Measurements from ENCODE around the gene PEX5L. TPM values are rescaled to one million over a fixed set of nuclear protein-coding genes. Genes with fewer than 3 reads are reported as not detected.

The PEX5L gene
- total RNA-seq, 1 experiment from 2014 or later, result not detected

DNA sequence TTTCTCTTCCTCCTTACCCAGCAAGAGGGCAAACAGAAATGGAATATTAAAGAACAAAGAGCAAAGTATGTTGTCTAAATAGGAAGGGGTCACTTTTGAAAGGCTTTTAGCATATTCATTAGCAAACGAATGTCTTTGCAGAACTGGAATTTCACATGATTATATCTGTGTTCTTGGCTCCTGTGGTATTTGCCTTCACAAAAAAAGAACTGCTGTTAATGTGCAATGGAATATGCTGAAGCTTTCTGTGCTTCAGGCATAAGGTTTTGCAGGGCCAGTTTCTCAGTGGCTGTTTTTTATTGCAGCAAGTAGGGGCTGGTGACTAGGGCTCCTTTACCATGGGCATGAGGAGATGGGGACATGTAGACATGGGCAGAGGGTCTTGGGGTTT is 210.5 kb downstream of the PEX5L start:
- ATAC-seq (no peak), DNase-seq (ENCODE audit: low read depth, low spot score) (no peak)
- no peaks in the 10 kb centered on the region for H4K20me1 ChIP-seq (ENCODE audit: insufficient read depth)
- no TSS peak for BruUV-seq (replicated peaks)
- H2AFZ ChIP-seq (ENCODE audit: low read depth, low read length, poor library complexity, severe bottlenecking), result no peak overlapping the region
- H3K27me3 ChIP-seq (ENCODE audit: insufficient read depth, low read length), result peaks cover 12% of the 10 kb centered on the region; the same call in 1 of the 2 replicates
- H3K79me2 ChIP-seq (ENCODE audit: insufficient read depth, low read length), result no peaks in the 10 kb centered on the region
- no peak for TF ChIP-seq TCF7L2 (IDR thresholded peaks at IDR 0.05; ENCODE audit: borderline replicate concordance, extremely low read depth, insufficient read depth, insufficient read length)
- intact Hi-C loops (cut with micrococcal nuclease), result no loop called here
- no peaks in the 10 kb centered on the region for H3K9me3 ChIP-seq (ENCODE audit: control insufficient read depth in 1 of 2, insufficient read depth in 1 of 2, low read depth in 1 of 2, low read length in 2 of 2)
- no peak overlapping the region for H3K27ac ChIP-seq (ENCODE audit: low read depth, low read length)
- ChIA-PET POLR2A (no interaction called here), RAD21 (ENCODE audit: low non-redundant PET in 1 of 2, low total read pairs in 2 of 2, uncharacterized antibody in 2 of 2, unreplicated experiment in 2 of 2) (no interaction called here), CTCF (no interaction called here)
- no peak overlapping the region for H3K9ac ChIP-seq (ENCODE audit: low read length)
- no peaks in the 10 kb centered on the region for H3K36me3 ChIP-seq (ENCODE audit: control insufficient read depth in 1 of 2, insufficient read depth in 2 of 2, low read length in 2 of 2)
- H3K4me1 ChIP-seq (ENCODE audit: control insufficient read depth in 1 of 2, insufficient read depth in 2 of 2, low read length in 2 of 2), result no peaks in the 10 kb centered on the region
- no peak overlapping the region for H3K4me3 ChIP-seq (replicated peaks in 1 of 2; ENCODE audit: low read depth in 1 of 2, low read length in 2 of 2)
- no peaks in the 10 kb centered on the region for H3K9me2 ChIP-seq (ENCODE audit: insufficient read depth)
- no peak overlapping the region for H3K4me2 ChIP-seq (ENCODE audit: low read length)

DNA sequence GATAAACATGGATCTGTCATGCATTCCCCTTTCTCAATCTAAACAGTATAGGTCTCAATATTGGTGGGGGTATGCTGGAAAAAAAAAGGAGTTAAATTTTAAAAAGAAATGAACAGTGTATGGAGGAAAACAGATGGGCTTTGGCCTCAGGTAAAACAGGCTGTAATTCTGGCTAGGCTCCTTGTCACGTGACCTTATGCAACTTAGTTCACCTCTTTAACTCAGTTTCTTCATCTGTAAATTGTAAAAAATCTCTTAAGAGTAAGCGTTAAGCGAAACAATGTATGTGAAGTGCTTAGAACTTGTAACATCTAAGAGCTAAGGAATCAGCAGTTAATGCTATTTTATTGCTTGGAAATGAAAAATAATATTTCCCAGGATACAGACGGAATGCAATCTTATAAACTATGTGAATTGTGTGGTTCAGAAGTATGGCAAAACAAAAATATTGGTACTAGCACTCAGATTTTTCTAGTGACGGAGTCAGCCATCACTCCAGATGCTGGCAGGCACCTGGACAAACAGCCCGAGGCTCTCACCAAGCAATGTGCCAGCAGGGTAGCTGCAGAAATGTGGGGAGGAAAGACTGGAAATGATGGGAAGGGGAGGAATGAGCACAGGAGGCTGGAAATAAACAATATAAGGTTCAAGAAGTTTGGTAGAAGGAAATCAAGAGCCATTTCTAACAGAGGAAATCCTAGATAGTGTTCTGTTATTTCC is 211.1 kb downstream of the PEX5L start:
- no peaks in the 10 kb centered on the region for H3K4me1 ChIP-seq (ENCODE audit: control insufficient read depth in 1 of 2, insufficient read depth in 2 of 2, low read length in 2 of 2)
- no peaks in the 10 kb centered on the region for H3K36me3 ChIP-seq (ENCODE audit: control insufficient read depth in 1 of 2, insufficient read depth in 2 of 2, low read length in 2 of 2)
- no TSS peak for BruUV-seq (replicated peaks)
- no peak overlapping the region for H3K4me3 ChIP-seq (replicated peaks in 1 of 2; ENCODE audit: low read depth in 1 of 2, low read length in 2 of 2)
- ATAC-seq (no peak), DNase-seq (ENCODE audit: low read depth, low spot score) (no peak)
- no peaks in the 10 kb centered on the region for H3K79me2 ChIP-seq (ENCODE audit: insufficient read depth, low read length)
- no peaks in the 10 kb centered on the region for H3K9me3 ChIP-seq (ENCODE audit: control insufficient read depth in 1 of 2, insufficient read depth in 1 of 2, low read depth in 1 of 2, low read length in 2 of 2)
- RAD21 ChIA-PET (ENCODE audit: low non-redundant PET in 1 of 2, low total read pairs in 2 of 2, uncharacterized antibody in 2 of 2, unreplicated experiment in 2 of 2), result no interaction called here
- H4K20me1 ChIP-seq (ENCODE audit: insufficient read depth), result no peaks in the 10 kb centered on the region
- no peak overlapping the region for H3K4me2 ChIP-seq (ENCODE audit: low read length)
- CTCF ChIA-PET, result no interaction called here
- POLR2A ChIA-PET, result no interaction called here
- H3K27me3 ChIP-seq (ENCODE audit: insufficient read depth, low read length), result peaks cover 17% of the 10 kb centered on the region
- no peak overlapping the region for H3K9ac ChIP-seq (ENCODE audit: low read length)
- no peak overlapping the region for H3K27ac ChIP-seq (ENCODE audit: low read depth, low read length)
- TF ChIP-seq, protein P1, sequence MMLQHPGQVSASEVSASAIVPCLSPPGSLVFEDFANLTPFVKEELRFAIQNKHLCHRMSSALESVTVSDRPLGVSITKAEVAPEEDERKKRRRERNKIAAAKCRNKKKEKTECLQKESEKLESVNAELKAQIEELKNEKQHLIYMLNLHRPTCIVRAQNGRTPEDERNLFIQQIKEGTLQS (IDR thresholded peaks at IDR 0.05), result no peak
- TF ChIP-seq CBX3 (IDR thresholded peaks at IDR 0.05; ENCODE audit: low read depth), result no peak
- no peak for TF ChIP-seq SP1 (IDR thresholded peaks at IDR 0.05; ENCODE audit: low read depth)
- H3K9me2 ChIP-seq (ENCODE audit: insufficient read depth), result no peaks in the 10 kb centered on the region
- intact Hi-C loops (cut with micrococcal nuclease), result no loop called here
- no peak overlapping the region for H2AFZ ChIP-seq (ENCODE audit: low read depth, low read length, poor library complexity, severe bottlenecking)

Data from HCT116 (cell line).